Ascending aorta (tissue), 2 donors: ENCODE results near the gene VAMP5. TPM values are rescaled to one million over a fixed set of nuclear protein-coding genes. Genes with fewer than 3 reads are reported as not detected.

ENCODE experiments used
- DNase-seq, 2 donors: peaks; one replicate each; pipeline ENCODE4 v3.0.0-alpha.2; 2019; ENCODE audit warnings: low spot score in 2 of 2
- H3K27ac ChIP-seq, 2 donors: fragments of 200-600 bp; sonication (generic); one replicate each; pipeline ENCODE4 v1.5.1; 2016 to 2017; ENCODE audit warnings: mild to moderate bottlenecking in 1 of 2
- H3K27me3 ChIP-seq: fragments of 200-600 bp; sonication (generic); one replicate; pipeline ENCODE4 v1.5.1; 2017
- H3K36me3 ChIP-seq, 2 donors: fragments of 200-600 bp; sonication (generic); one replicate each; pipeline ENCODE4 v1.5.1; 2016
- H3K4me1 ChIP-seq, 2 donors: fragments of 200-600 bp; sonication (generic); one replicate each; pipeline ENCODE4 v1.5.1; 2016 to 2017; ENCODE audit warnings: mild to moderate bottlenecking in 1 of 2
- H3K4me3 ChIP-seq, 2 donors: fragments of 200-600 bp; sonication (generic); one replicate each; pipeline ENCODE4 v1.5.1; 2016 to 2017; ENCODE audit warnings: mild to moderate bottlenecking in 1 of 2
- H3K9me3 ChIP-seq, 2 donors: fragments of 200-600 bp; sonication (generic); one replicate each; pipeline ENCODE4 v1.5.1; 2016
- intact Hi-C: fragments of 100-400 bp; cut with DNase I; formaldehyde crosslinking; loops from one replicate; pipeline ENCODE4 v1.15.1; 2023
- total RNA-seq: library from RNA; depleted of rRNA; stranded (reverse); fragments of >200 nt; gene quantifications from one replicate; pipeline ENCODE4 v1.1.0, GENCODE V29; 2016
- TF ChIP-seq, protein P1 (sequence below), 3 experiments: fragments of 200-600 bp in 2 of 3; fragments of 450-650 bp in 1 of 3; sonication (generic) in 2 of 3; IDR thresholded peaks; one replicate each; pipeline ENCODE4 v1.5.1; 2016 to 2019; ENCODE audit warnings: antibody characterized with exemption in 3 of 3, mild to moderate bottlenecking in 1 of 3, moderate library complexity in 1 of 3

The VAMP5 gene
- total RNA-seq, 1 donor from 2014 or later = 114 TPM

DNA sequence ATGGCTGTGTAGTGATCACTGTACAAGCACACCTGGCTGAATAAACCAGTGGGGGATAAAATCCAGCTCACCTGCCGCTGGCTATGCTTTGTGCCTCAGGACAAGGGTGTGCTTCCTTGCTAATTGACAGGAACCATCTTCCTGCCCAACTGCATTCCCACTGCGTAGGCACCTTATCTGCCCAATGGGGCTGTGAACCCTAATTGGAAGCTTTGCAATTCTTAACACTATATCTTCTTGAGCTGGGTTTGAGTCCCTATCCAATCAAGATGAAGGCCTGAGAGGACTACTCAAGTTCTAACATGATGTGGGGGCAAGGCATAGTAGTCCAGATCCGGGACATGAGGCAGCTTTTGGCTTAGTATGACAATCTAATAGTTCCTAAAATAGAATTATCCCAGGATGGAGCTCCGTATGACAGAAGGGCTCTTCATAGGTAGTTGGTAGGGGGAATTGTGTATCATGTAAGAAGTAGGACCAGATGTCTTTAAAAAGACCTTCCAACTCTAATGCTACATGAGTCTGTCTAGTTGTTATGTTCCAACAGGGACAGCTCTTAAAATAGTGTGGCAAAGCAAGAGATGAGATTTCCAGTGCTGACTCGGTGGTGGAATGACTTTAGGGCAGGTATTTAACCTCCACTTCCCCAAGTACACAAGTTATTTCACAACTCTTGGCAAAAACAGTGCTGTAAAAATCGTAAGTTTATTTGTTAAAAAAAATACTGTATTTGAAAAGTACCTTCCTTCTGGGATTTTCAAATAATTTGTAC lies 20.5 kb downstream of the VAMP5 start:
- H3K4me3 ChIP-seq = peak overlapping the region; percentile 16 to 87
- intact Hi-C loops = no loop called here
- peak overlapping the region; percentile 58 to 63 for H3K27ac ChIP-seq
- H3K4me1 ChIP-seq = peaks cover 10 to 41% of the 10 kb centered on the region in 2 donors
- DNase-seq = no peak
- H3K27me3 ChIP-seq = no peaks in the 10 kb centered on the region
- no peaks in the 10 kb centered on the region for H3K9me3 ChIP-seq
- TF ChIP-seq, protein P1, sequence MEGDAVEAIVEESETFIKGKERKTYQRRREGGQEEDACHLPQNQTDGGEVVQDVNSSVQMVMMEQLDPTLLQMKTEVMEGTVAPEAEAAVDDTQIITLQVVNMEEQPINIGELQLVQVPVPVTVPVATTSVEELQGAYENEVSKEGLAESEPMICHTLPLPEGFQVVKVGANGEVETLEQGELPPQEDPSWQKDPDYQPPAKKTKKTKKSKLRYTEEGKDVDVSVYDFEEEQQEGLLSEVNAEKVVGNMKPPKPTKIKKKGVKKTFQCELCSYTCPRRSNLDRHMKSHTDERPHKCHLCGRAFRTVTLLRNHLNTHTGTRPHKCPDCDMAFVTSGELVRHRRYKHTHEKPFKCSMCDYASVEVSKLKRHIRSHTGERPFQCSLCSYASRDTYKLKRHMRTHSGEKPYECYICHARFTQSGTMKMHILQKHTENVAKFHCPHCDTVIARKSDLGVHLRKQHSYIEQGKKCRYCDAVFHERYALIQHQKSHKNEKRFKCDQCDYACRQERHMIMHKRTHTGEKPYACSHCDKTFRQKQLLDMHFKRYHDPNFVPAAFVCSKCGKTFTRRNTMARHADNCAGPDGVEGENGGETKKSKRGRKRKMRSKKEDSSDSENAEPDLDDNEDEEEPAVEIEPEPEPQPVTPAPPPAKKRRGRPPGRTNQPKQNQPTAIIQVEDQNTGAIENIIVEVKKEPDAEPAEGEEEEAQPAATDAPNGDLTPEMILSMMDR (IDR thresholded peaks at IDR 0.05) = no peak
- H3K36me3 ChIP-seq = peaks cover 5 to 22% of the 10 kb centered on the region in 2 donors

GRCh38 chr2:85605406-85606115 lies 21.3 kb downstream of the VAMP5 start:
- Histone ChIP-seq H3K36me3 (peaks cover 5 to 20% of the 10 kb centered on the region in 2 donors), H3K4me1 (peaks cover 10 to 46% of the 10 kb centered on the region in 2 donors), H3K27me3 (no peaks in the 10 kb centered on the region), H3K27ac (peak overlapping the region; percentile 58 to 63), H3K4me3 (peak overlapping the region; percentile 16), H3K9me3 (no peaks in the 10 kb centered on the region)
- DNase-seq = no peak
- intact Hi-C loops = no loop called here
- TF ChIP-seq, protein P1 (IDR thresholded peaks at IDR 0.05) = no peak

DNA sequence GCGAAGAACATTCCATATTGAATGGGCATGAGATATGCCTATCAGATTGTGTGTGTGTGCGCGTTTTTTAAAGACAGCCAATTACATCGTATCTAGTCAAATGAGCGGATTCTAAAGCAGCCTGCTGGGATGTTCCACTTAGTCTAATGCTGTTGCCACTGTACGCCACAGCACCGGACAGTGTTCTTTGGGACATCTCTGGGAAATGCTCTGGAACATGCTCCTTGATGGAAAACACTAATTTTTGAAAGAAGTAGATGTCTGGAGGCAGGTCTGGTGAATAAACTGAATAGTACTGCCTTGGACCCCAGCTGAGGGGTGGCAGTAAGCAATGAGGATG lies 21.9 kb downstream of the VAMP5 start:
- Histone ChIP-seq H3K27me3 (no peaks in the 10 kb centered on the region), H3K4me3 (peak overlapping the region in 1 of 2 donors; percentile 16)
- intact Hi-C loops = no loop called here

DNA sequence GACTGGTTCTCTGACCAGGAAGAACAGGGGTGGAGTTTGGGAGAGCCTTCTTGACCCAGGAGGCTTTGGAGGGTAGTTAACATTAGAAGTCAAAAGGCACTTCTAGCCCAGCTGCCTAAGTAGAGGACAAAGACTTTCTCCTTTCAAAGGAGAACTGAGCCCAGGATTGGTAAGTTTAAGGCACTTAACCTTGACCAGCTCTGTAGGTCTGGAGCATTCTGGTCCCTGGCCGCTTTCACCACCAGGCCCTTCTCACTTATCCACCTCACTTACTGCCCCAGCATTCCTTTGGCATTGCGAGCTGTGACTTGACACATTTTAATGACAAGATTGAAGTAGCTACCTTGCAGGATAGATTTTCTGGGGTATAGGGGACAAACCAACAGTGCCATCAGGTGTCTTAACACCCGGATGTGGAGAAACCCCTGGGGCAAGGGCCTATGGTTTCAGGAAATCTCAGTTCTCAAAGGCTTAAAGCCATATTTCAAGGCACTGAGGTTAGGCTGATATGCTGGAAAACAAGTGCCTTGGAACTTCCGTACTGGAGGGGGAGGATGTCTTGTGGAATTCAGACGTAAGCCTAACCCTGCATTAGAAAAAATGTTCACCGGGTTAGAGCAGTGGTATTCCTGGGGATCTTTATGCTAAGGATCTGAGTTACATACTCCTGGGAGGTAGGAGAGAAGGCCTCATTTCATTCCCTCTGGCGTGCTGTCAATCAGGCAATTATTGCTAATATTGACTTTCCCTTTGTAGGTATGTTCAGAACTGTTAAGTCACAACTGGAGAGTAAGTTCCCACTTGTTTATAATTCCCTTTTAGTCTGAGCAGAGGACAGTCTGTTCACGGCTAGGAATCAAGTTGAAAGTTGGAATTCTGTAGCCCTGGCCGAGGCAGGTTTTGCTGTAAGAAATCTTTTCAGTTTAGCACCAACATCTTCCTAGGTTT lies 23.3 kb downstream of the VAMP5 start:
- no peak overlapping the region for H3K4me3 ChIP-seq
- peak overlapping the region; percentile 24 to 43 for H3K27ac ChIP-seq
- H3K9me3 ChIP-seq = no peaks in the 10 kb centered on the region
- H3K4me1 ChIP-seq = peaks cover 10 to 46% of the 10 kb centered on the region in 2 donors
- H3K27me3 ChIP-seq = no peaks in the 10 kb centered on the region
- H3K36me3 ChIP-seq = peaks cover 5 to 20% of the 10 kb centered on the region in 2 donors
- DNase-seq = no peak
- intact Hi-C loops = no loop called here
- TF ChIP-seq, protein P1 (IDR thresholded peaks at IDR 0.05) = no peak

More for the DNA sequence above, 21.9 kb downstream of the VAMP5 start:
- peak overlapping the region; percentile 58 to 63 for H3K27ac ChIP-seq
- DNase-seq = no peak
- H3K36me3 ChIP-seq = peaks cover 5 to 20% of the 10 kb centered on the region in 2 donors
- no peaks in the 10 kb centered on the region for H3K9me3 ChIP-seq
- TF ChIP-seq, protein P1 (IDR thresholded peaks at IDR 0.05) = no peak
- H3K4me1 ChIP-seq = peaks cover 10 to 48% of the 10 kb centered on the region in 2 donors

DNA sequence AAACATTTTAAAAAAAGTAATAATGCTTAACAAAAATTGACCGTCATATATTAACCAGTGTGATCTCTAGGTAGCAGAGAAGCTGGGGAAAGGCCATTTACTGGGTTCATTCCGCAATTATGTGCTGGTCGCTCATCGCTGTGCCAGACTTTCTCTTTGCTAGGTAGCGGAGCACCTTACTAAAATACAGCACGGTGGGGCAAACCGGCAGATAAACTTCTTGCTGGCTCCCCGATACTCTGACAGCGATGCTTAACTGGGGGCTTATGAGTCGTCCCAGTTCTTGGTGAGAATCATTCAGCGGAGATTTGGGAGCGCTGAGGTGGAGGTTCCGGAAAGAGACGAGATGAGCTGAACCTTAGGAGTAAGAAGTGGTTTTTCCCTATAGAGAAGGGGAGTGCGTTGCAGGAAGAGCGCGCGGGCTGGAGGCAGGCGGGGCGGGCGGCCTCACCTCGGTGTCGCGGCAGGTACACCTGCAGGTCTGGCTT lies 27.0 kb downstream of the VAMP5 start:
- Histone ChIP-seq H3K27ac (peak overlapping the region; percentile 83 to 87), H3K4me1 (peaks cover 0 to 27% of the 10 kb centered on the region in 2 donors), H3K27me3 (no peaks in the 10 kb centered on the region), H3K4me3 (peak overlapping the region; percentile 96), H3K9me3 (no peaks in the 10 kb centered on the region), H3K36me3 (peaks cover 5 to 20% of the 10 kb centered on the region in 2 donors)
- no peak for DNase-seq
- TF ChIP-seq, protein P1 (IDR thresholded peaks at IDR 0.05) = no peak
- intact Hi-C loops = loop anchor here (10.0 kb wide), 1 partner anchor 494 kb away; the partner anchor contains the start of genes POLR1A and PTCD3
